DMS79 (cell line): ENCODE results near the gene CCDC183.
"Not testable (repeated sequence)": the region's sequence is repeated elsewhere in the genome, so short reads cannot be mapped to it uniquely, and the experiment has no call there.

Experiments
- DNase-seq: peaks from one replicate; lab custom pipeline; 2025; lab: John Stamatoyannopoulos, UW

Gene CCDC183

DNA sequence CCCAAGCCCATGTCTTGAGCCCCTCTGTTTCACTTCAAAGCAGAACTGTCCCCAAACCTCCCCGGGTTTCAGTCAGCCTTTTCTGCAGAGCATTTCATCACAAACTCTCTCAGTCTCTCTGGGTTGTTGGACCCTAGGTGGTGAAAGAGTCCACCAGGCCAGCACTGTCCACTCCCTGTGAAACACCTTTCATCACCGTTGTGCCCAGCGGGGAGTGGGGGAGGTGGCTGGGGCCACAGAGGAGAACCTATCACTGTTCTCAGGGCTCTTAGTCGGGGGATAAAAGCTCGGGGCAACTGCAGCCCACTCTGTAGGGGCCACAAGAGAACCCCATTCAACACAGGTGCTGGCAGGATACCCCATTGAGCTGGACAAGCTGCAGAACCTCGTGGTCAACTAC is 6.2 kb downstream of the CCDC183 start:
- no peak for DNase-seq

DNA sequence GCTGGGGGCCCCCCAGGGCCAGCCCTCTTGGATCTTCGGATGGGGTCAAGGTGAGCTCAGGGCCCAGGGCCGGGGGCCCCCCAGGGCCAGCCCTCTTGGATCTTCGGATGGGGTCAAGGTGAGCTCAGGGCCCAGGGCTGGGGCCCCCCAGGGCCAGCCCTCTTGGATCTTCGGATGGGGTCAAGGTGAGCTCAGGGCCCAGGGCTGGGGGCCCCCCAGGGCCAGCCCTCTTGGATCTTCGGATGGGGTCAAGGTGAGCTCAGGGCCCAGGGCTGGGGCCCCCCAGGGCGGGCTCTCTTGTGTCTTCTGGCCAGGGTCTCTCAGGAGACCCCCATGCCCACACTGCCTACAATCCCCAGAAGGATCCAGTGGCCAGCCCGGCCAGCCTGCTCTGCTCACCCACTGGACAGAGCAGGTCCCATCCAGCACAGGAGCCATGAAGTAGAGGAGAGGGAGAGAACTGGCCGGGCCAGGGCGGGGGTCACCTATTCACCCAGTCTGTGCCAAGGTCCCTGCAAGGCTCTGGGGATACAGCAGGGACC is 6.9 kb downstream of the CCDC183 start:
- DNase-seq = not testable (repeated sequence)

DNA sequence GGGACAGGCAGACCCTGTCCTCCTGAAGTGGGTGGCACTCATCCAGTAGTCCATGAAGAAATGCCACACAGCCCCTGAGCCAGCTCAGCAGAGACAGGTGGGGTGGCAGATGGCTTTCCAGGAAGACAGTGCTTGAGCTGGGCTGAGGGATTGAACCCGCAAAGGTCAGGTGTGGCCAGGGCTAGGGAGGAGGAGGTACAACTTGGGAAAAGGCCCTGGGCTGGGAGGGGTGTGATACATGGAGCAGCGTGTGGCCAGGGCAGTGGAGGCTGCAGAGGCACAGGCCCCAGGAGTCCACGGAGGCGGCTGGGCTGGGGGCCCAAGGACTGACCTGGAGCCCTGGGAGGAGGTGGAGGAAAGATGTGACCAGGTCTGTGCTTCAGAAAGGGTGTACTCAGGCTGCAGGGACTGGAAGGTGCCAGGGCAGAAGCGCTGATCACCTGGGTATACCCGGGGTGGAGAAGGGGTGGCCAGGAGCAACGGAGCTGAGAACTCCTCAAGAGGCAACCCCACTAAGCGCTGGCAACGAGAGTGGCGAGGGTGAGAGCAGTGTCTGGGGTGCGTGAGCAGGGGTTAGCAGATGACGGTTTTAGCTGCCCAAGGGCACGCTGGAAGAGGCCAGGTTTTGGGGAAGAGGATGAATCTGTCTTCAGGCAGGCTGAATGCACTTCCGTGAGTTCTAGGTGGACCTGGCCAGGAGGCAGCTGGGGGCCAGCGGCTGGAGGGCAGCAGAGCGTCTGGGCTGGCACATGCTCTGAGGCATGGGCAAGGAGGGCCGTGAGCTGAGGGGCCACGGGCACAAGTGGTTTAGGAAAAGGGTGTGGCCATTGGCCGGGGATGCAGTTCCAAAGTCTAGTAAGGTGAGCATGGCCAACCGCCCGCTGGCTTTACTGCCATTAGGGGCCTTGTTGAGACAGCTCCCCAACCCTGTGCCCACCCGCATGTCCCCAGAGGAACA is 7.7 kb downstream of the CCDC183 start:
- DNase-seq = no peak

- no peak for DNase-seq
These were observed 8.5 kb downstream of the CCDC183 start for GRCh38 chr9:136804509-136805206.

- no peak for DNase-seq
These were observed 9.1 kb downstream of the CCDC183 start for GRCh38 chr9:136805207-136805740.

GRCh38 chr9:136806067-136806466 is 9.9 kb downstream of the CCDC183 start:
- no peak for DNase-seq

DNA sequence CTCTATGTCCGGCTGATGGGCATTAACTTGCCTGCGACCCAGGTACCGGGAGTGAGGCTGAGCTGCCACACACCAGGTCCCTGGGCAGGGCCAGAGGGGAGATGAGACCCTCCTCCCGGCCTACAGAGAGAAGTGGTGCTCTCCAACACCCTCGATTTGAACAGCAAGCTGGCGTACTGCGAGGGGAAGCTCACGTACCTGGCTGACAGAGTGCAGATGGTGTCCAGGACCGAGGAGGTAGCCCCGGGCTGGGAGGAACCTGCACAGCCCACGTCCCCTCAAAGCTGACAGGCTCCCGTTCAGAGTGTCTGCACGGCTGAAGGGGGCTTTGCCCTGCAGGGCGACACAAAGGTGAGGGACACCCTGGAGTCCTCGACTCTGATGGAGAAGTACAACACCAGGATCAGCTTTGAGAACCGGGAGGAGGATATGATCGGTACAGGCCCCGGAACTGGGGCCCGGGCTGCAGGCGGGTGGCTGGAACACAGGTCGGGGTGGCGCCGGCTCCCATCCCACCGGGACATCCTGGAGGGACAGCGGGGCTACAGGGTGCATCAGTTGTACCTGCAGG is 10.6 kb downstream of the CCDC183 start:
- DNase-seq = no peak

- DNase-seq = peak; percentile 39
These were observed 11.3 kb downstream of the CCDC183 start, which contains the start of gene RABL6 for GRCh38 chr9:136807281-136808074. RABL6 (plus strand) TSS chr9:136807948; CDS start chr9:136808197, 249 bp downstream.

- DNase-seq = peak; percentile 28
These were observed 12.1 kb downstream of the CCDC183 start for GRCh38 chr9:136808075-136808805.

- no peak for DNase-seq
These were observed 12.6 kb downstream of the CCDC183 start for GRCh38 chr9:136808806-136809158.

DNA sequence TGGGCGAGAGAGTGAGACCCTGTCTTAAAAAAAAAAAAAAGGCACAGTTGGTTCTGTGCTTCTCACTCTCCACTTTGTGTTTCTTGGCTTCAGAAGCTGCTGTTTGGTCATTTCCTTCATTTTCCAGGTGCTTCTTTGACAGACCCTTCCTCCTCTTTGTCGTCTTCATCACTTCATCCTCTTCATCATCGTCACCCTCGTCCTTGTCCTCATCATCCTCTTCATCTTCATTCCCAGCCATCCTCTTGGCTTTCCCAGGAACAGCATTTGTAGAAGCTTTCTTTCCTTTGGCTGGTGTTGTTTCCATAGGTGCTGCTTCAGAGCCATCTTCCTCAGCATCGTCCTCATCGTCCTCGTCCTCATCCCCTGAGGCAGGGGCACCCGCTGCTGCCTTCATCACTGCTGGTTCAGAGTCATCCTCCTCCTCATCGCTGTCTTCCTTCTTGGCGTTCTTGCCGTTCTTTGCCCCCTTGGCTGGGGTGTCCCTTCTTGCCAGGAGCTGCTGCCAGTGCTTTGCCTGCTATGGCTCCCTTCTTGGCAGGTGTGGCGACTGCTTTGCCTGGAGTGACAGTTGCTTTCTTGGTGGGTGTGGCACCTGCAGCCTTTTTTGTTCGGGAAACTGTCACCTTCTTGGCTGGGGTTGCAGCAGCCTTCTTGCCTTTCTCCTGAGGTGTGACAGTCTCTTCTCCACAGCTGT is 18.7 kb downstream of the CCDC183 start:
- DNase-seq = no peak

GRCh38 chr9:136815422-136815782 is 19.3 kb downstream of the CCDC183 start:
- no peak for DNase-seq

- DNase-seq = no peak
These were observed 25.1 kb downstream of the CCDC183 start for GRCh38 chr9:136820971-136821825.

DNA sequence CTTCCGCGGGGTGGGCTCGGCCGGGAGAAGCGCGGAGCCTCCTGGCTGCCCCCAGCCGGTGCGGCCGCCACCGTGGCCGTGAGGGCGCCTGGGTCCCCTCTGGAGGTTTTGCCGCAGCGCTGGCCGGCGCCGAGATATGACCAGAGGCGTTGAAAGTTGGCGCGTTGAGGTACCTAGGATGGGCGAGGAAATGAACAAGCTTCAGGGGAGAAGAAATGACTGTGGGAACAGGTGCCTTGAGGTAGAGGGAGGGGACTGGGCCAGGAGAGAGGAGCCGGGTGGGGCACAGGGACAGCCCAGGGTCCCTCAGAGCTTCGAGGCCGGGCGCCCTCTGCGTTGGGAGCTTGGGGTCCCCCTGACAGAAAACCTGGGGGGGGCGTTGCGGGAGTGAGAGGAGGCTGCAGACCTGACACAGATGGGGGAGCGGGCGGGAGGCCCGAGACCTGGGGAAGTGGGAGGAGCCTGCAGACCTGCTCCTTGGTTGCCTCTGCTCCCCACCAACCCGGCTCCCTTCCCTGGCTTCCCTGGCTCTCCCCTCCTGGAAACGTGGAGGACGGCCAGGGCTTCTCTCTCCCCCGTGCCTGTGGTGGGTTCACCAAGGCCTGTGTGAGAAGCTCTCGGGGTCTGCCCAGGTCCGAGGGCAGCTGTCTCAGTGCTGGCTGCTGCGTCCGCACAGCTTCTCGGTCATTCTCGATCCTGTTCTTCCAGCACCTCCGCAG is 25.8 kb downstream of the CCDC183 start:
- no peak for DNase-seq

GRCh38 chr9:136823136-136824046 is 27.3 kb downstream of the CCDC183 start:
- peak; percentile 35 for DNase-seq

GRCh38 chr9:136824496-136825225 is 28.5 kb downstream of the CCDC183 start:
- no peak for DNase-seq
